ENCODE data around the gene SYT11.
"Not testable (repeated sequence)": the region's sequence is repeated elsewhere in the genome, so short reads cannot be mapped to it uniquely, and the experiment has no call there.

The SYT11 gene, protein sequence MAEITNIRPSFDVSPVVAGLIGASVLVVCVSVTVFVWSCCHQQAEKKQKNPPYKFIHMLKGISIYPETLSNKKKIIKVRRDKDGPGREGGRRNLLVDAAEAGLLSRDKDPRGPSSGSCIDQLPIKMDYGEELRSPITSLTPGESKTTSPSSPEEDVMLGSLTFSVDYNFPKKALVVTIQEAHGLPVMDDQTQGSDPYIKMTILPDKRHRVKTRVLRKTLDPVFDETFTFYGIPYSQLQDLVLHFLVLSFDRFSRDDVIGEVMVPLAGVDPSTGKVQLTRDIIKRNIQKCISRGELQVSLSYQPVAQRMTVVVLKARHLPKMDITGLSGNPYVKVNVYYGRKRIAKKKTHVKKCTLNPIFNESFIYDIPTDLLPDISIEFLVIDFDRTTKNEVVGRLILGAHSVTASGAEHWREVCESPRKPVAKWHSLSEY

DNA sequence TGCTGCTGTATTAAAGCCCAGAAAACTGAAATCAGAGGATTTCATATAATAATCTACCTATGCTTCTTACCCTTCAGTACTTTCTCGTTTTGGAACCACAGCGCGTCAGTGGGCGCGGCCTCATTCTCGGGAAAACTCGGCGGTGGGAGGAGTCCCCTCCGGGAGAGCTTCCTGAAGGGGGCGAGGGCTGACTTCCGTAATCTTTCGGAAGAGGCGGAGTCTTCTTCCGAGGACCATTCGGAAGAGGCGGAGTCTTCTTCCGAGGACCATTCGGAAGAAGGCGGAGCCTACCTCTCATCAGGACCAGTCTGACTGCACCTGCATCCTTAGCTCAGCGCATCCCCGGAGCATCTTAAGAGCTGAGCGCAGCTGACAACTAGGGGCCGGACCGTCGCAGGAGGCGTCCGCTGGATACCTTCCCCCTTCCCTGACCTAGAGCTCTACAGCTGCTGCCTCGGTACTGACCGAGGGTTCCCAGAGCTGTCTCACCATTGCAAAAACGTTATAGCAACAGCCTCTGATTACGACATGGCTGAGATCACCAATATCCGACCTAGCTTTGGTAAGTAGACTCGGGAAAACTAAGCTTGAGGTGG is at the start of gene SYT11:
Gene SYT11, plus strand, starts transcription at position 334 of the 596 bp plus-strand sequence. Its CDS starts 195 bp downstream, at position 529.
- in situ Hi-C loops (cut with MboI; ENCODE audit: low sequenced_read_pairs): no loop called here

DNA sequence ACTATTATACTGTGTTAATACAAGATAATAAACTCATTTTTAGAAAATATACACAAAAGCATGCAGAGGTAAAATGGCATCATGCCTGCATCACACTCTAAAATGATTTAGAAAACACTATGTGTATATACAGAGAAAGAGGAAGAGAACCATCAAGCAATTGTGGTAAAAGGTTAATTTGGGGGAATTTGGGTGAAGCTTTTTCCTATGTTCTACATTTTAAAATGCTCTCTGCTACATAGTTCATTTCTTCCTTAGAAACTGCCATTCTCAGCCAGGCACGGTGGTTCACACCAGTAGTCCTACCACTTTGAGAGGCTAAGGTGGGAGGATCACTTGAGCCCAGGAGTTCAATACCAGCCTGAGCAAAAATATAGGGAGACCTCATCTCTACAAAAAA is 46.5 kb upstream of the SYT11 start:
- in situ Hi-C loops (cut with MboI; ENCODE audit: low sequenced_read_pairs): no loop called here

DNA sequence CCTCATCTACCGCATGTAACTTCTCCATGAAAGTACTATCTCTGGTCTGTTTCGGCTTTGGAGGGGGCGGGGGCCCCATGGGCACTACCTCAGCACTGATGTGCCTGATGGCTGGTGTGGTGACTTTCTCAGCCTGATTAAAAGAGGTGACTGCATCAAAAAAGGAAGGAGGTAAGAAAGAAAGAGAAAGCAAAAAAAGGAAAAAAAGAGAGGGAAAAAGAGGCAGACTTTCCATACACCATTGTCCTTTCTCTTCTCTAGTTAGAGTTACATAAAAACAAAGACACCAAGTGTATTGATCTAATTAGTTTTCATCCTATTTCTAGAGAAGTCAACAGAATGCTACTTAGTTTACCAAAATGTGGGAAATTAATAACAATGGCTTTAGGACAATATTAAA is 45.7 kb upstream of the SYT11 start:
- in situ Hi-C loops (cut with MboI; ENCODE audit: low sequenced_read_pairs): no loop called here

DNA sequence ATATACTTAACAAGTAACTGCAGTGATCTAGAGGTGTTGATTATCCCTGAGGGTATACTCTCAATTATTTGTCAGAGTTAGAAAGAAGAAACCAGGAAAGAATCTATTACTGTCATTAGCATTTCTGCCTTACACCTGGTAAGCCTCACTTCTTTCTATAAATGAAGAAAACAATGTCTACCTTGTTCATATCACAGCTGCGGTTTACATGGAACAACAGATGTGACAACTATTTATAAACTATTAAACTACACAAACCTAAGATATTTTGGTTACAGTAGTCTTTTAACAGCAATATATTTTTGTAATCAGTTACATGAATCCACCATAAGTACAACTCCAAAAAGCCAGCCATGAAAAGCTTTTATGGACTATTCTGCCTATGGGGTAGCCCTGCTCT is 43.0 kb upstream of the SYT11 start:
- in situ Hi-C loops (cut with MboI; ENCODE audit: low sequenced_read_pairs): no loop called here

DNA sequence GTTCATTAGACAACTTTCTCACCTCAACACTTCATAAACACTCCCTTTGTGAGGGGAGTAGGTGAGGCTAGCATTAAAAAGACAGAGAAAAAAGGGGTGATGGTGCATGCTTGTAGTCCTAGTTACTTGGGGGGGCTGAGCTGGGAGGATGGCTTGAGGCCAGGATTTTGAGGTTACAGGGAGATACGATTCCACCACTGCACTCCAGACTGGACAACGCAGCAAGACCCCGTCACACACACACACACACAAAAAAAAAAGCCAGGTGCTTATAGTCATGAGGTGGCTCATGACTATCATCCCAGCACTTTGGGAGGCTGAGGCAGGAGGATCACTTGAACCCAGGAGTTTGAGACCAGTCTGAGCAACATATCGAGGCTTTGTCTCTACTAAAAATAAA is 31.9 kb upstream of the SYT11 start:
- in situ Hi-C loops (cut with MboI; ENCODE audit: low sequenced_read_pairs): no loop called here

DNA sequence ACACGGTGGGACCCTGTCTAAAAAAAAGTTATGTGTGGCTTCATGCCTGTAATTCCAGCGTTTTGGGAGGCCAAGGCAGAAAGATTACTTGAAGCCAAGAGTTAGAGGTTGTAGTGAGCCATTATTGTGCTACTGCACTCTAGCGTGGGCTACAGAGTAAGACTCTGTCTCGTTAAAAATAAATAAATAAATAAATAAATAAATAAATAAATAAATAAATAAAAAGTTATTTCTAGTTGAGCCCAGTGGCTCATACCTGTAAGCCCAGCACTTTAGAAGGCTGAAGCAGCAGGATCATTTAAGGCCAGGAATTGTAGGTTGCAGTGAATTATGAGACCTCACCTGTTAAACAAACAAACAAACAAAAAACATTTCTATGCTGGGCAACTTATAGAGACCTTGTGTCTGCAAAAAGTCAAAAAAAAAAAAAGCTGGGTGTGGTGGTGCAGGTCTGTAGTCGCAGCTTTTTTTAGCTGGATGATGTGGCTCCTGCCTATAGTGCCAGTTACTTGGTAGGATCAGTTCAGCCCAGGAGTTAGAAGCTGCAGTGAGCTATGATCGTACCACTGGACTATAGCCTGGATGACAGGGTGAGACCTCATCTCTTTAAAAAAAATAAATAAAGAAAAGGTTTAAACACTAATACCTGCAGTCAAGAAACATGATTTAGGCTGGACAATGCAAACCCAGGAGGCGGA is 27.9 kb upstream of the SYT11 start:
- in situ Hi-C loops (cut with MboI; ENCODE audit: low sequenced_read_pairs): no loop called here

DNA sequence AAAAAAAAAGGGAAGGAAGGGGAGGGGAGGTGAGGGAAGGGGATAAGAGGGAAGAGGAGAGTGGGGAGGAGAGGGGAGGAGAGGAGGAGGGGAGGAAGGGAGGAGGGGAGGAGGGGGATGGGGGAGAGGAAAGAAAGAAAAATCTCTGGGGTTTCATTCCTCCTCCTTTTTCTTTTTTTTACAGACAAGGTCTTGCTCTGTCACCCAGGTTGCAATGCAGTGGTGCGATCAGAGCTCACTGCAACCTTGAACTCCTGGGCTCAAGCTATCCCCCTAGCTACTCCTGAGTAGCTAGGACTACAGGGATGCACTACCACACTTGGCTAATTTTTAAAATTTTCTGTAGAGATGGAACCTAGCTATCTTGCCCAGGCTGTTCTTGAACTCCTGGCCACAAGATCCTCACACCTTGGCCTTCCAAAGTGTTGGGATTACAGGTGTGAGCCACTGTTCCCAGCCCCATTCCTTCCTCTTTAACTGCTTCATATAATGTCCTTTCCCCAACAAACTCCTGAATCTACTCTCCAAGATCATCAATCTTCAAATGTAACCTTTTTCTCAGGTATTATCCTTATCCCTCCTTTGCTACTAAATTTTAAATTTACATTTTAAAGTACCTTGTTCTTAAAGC is 25.6 kb upstream of the SYT11 start:
- in situ Hi-C loops (cut with MboI; ENCODE audit: low sequenced_read_pairs): no loop called here

DNA sequence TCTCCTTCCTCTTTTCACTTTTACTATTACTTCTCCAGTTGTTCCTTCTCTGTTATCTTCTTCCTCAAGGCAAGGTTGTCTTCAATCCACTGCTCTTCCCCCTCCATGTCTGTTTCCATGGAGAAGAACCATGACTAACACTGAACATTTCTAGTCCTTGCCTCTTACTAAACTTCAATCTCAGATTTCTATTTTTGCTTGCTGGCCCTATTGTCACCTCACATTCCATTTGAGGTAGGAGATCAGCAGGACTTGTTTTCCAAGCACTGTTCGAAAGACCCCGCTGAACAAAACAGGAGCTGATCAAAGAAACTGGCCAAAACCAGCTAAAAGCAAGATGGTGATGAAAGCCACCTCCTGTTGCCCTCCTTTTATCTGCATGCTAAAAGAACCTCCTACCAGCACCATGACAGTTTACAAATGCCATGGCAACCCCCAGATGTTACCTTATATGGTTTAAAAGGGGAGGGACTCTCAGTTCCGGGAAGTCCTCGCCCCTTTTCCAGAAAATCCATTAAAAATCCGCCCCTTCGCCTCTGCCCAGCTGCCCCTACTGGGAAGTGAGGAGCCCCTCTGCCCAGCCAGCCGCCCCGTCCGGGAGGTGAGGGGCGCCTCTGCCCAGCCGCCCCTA is 25.0 kb upstream of the SYT11 start:
- in situ Hi-C loops (cut with MboI; ENCODE audit: low sequenced_read_pairs): no loop called here

DNA sequence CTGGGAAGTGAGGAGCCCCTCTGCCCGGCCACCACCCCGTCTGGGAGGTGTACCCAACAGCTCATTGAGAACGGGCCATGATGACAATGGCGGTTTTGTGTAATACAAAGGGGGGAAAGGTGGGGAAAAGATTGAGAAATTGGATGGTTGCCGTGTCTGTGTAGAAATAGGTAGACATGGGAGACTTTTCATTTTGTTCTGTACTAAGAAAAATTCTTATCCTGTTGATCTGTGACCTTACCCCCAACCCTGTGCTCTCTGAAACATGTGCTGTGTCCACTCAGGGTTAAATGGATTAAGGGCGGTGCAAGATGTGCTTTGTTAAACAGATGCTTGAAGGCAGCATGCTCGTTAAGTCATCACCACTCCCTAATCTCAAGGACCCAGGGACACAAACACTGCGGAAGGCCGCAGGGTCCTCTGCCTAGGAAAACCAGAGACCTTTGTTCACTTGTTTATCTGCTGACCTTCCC is 24.4 kb upstream of the SYT11 start:
- in situ Hi-C loops (cut with MboI; ENCODE audit: low sequenced_read_pairs): not testable (repeated sequence)

DNA sequence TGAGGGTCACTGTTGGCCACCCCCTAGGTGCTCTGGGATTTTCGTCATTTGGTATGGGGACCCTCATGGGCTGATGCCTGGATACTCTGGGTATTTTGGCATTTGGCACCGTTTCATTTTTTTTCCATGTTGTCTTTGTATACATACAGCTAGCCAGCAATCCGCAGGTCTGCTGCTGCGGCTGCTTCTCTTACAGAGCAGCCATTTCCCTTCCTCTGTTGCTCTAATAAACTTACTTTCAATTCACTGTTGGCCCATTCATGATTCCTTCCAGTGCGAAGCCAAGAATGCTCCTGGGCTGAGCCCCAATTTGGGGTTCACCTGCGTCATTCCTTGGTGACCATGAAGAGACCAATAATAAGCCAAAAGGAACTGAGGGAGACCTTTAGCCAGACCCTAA is 23.8 kb upstream of the SYT11 start:
- in situ Hi-C loops (cut with MboI; ENCODE audit: low sequenced_read_pairs): no loop called here

DNA sequence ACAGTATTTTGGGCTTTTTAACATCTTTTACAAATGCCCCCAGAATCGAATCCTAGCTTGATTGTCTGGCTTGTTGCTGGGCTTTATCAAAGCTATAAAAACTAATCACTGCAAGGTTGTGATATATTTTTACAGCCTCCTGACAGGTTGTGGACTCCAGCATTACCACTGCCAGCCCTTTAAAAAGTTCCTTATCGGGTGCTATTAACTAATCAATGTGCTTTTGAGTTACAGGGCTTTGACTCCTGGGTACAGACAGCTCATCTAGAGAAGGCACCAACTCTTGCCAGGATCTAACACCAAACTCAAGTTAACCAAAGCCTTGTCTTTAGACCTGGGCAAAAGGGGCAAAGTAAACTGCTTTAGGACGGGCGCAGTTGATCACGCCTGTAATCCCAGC is 19.0 kb upstream of the SYT11 start:
- in situ Hi-C loops (cut with MboI; ENCODE audit: low sequenced_read_pairs): no loop called here

DNA sequence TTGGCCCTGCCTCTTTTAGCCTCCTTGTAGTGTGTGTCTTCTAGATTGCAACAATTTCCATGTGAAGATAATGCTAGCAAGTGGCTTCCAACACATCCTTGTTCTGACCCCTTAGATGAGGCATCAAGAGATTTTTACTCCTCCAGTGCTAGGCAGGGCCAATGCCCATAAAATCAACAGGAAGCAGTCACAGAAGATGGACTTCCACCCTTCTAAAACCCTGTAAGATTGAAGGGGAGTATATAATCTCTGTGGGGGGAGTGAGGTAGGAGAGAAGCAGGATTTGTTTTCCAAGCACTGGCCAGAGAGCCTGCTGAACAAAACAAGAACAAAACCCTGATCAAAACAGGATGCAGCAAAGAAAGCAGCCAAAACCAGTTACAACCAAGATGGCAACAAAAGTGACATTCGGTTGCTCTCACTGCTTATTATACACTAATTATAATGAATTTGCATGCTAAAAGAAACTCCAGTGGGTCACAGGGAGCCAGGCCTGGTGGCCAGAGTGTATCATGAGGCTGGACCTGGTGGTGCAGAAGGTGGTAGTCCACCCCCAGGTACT is 14.4 kb upstream of the SYT11 start:
- in situ Hi-C loops (cut with MboI; ENCODE audit: low sequenced_read_pairs): no loop called here

DNA sequence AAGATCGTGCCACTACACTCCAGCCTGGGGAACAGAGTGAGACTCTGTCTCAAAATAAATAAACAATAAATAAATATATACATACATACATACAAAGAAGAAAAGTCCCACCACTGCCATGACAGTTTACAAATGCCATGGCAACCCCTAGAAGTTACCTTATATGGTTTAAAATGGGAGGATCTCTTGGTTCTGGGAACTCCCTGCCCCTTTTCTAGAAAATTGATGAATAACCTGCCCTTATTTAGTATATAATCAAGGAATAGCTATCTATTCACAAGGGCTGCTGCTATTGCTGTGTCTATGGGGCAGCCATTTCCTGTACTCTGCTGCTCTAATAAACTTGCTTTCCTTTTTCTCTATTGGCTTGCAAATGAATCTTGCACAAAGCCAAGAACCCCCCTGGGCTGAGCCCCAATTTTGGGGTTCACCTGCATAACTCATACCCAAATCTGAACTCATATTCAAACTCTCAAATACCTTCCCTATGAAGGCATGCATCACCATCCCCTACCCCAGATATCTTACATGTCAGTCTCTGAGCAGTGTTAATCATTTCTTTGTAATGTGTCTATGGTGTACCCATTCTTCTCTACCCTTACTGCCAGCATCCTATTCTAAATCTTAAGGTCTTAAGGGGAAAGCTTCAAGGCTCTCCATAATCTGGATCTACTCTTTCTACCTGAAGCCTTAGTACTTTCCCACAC is 11.4 kb upstream of the SYT11 start:
- in situ Hi-C loops (cut with MboI; ENCODE audit: low sequenced_read_pairs): no loop called here

DNA sequence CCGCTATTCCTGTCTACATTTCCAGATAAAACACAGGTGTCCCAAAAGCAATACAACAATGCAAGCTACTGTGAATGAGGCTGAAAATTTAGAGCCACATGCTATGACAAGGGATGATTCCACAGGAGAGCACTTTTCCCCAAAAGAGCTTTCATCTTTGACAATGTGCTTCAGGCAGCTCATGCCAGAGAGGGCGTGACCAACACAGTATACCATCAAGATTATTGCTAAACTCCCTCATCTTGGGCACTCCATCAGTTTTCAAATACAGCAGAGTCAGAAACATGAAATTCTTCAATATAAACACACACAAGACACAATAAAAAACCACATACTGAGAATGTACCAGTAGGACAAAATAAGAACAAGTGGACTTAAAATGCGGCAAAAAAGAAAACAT is 9.0 kb upstream of the SYT11 start:
- in situ Hi-C loops (cut with MboI; ENCODE audit: low sequenced_read_pairs): no loop called here

DNA sequence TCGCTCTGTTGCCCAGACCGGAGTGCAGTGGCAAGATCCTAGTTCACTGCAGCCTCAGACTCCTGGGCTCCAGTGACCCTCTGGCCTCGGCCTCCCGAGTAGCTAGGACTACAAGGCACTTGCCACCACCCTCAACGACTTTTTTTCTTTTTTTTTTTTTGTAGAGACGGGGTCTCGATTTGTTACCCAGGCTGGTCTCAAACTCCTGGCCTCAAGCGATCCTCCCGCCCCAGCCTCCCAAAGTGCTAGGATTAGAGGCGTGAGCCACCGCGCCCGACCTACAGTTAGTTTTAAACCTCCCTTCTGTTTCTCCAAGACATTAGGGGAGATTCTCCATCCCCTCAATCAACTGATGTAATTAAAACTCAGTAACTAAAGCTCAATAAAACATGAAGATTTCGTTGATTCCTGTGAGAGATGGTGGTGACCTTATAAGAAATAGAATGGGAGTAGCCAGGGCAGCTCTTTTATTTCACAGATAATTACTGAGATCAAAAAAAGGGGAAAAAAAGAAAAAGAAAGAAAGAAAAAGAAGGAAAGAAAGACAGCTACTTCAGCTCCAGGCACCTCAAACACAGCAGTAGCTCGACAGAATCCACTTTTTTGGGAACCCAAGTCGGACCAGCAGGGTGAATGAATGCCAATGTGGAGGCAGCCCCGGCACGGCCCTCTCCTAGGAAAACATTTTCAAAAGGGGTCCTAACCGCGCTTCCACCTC is 3.0 kb upstream of the SYT11 start:
- in situ Hi-C loops (cut with MboI; ENCODE audit: low sequenced_read_pairs): no loop called here

DNA sequence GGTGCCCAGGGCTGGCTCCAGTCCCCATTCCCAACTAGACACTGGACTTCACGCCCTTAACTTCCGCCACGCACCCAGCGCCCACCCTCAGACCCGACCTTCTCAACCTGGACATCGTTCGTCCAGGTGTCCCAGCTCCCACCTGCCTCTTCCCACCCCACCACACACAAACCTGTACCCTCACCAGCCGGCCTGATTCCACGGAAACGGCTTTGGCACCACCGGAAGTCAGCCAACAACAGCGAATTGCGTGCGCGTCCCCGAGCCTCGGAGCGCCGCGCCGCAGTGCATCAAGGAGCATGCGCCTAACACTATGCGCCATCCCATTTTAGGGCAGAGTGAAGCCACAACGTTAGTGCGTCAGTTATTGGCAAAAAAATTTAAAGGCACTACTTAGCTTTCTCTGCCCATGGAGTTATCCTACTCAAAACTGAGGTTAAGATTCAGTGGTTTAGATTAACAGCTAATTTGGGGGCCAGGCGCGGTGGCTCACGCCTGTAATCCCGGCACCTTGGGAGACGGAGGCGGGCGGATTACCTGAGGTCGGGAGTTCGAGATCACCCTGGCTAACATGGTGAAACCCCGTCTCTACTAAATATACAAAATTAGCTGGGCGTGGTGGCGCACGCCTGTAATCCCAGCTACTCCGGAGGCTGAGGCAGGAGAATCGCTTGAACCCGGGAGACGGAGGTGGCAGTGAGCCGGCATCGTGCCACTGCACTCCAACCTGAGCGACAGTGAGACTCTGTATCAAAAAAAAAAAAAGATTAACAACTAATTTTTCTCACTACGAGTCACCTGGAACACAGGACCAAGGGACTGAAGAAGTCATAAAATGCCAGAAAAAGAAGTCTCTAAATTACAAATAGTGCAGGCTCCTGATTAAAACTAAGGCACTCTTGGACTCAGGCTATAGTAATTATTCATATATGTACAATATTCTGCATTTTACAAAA is 2.1 kb upstream of the SYT11 start, which contains the start of gene GON4L:
Gene GON4L, minus strand, starts transcription at position 240 of the 956 bp plus-strand sequence. CDS start 3,434 bp downstream, outside the sequence.
- in situ Hi-C loops (cut with MboI; ENCODE audit: low sequenced_read_pairs): no loop called here

DNA sequence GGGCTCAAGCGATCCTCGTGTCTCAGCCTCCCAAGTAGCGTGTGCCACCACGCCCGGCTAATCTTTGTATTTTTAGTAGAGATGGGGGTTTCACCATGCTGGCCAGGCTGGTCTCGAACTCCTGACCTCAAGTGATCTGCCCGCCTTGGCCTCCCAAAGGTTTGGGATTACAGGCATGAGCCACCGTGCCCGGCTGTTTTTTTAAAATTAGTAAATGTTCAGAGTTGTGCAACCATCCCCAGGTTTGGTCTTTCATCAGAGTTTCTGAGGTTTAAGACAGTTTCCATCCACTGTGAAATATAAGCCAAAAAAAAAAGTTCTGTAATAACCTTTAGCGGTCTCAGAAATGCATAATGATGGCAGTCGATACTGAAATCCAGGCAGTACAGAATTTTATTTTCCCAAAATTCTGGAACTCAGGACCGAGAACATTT is 550 bp upstream of the SYT11 start:
- in situ Hi-C loops (cut with MboI; ENCODE audit: low sequenced_read_pairs): no loop called here

Measured in HL-60/S4 (cell line).